Prostate gland (tissue), 2 donors: ENCODE data around the gene PAQR4. TPM values are rescaled to one million over a fixed set of nuclear protein-coding genes. Genes with fewer than 3 reads are reported as not detected.

Experiments
- DNase-seq: peaks from one replicate; pipeline ENCODE4 v3.0.0-alpha.2; 2019; ENCODE audit warnings: low spot score
- H3K27ac ChIP-seq, 2 donors: fragments of 200-600 bp; sonication (generic); 2 replicates each; pipeline ENCODE4 v1.5.1; 2017 to 2019
- H3K27me3 ChIP-seq: fragments of 200-600 bp; sonication (generic); replicated peaks from 2 replicates; pipeline ENCODE4 v1.5.1; 2019; ENCODE audit not compliant: insufficient read depth
- H3K36me3 ChIP-seq, 2 donors: fragments of 200-600 bp; sonication (generic); 1 replicate in 1 of 2; 2 replicates in 1 of 2; pipeline versions ENCODE4 v1.5.1 to v1.8.1; 2017 to 2019
- H3K4me1 ChIP-seq: fragments of 200-600 bp; sonication (generic); replicated peaks from 2 replicates; pipeline ENCODE4 v1.5.1; 2019
- H3K4me3 ChIP-seq, 2 donors: fragments of 200-600 bp; sonication (generic); 2 replicates each; pipeline ENCODE4 v1.5.1; 2017 to 2019
- H3K9me3 ChIP-seq: fragments of 200-600 bp; sonication (generic); 2 replicates; pipeline ENCODE4 v1.5.1; 2017
- POLR2A ChIP-seq: fragments of 450-650 bp; IDR thresholded peaks from one replicate; pipeline ENCODE4 v1.6.1; 2016; ENCODE audit warnings: antibody characterized with exemption, mild to moderate bottlenecking
- POLR2AphosphoS5 ChIP-seq: sonication (generic); formaldehyde crosslinking; IDR thresholded peaks from one replicate; pipeline ENCODE4 v1.6.1; 2017; ENCODE audit warnings: antibody characterized with exemption
- WGBS: methylation state at CpG from one replicate; pipeline ENCODE4 v1.1.5; 2018; 5-methylcytosine and 5-hydroxymethylcytosine counted together
- intact Hi-C: fragments of 100-400 bp; cut with DNase I; formaldehyde crosslinking; loops from one replicate; pipeline ENCODE4 v1.14.2; 2022
- total RNA-seq, 2 donors: library from RNA; depleted of rRNA; stranded (reverse); fragments of >200 nt; gene quantifications; one replicate each; pipeline ENCODE4 v1.1.0, GENCODE V29; 2016
- TF ChIP-seq, protein P1 (sequence below), 4 experiments: fragments of 200-600 bp in 2 of 4; fragments of 450-650 bp in 2 of 4; sonication (generic) in 2 of 4; IDR thresholded peaks; 1 replicate in 3 of 4; 2 replicates in 1 of 4; pipeline ENCODE4 v1.5.1; 2016 to 2019; ENCODE audit warnings: antibody characterized with exemption in 4 of 4, mild to moderate bottlenecking in 2 of 4, moderate library complexity in 2 of 4

Gene PAQR4
- total RNA-seq, 2 donors from 2014 or later: 9.1 to 25.1 TPM

DNA sequence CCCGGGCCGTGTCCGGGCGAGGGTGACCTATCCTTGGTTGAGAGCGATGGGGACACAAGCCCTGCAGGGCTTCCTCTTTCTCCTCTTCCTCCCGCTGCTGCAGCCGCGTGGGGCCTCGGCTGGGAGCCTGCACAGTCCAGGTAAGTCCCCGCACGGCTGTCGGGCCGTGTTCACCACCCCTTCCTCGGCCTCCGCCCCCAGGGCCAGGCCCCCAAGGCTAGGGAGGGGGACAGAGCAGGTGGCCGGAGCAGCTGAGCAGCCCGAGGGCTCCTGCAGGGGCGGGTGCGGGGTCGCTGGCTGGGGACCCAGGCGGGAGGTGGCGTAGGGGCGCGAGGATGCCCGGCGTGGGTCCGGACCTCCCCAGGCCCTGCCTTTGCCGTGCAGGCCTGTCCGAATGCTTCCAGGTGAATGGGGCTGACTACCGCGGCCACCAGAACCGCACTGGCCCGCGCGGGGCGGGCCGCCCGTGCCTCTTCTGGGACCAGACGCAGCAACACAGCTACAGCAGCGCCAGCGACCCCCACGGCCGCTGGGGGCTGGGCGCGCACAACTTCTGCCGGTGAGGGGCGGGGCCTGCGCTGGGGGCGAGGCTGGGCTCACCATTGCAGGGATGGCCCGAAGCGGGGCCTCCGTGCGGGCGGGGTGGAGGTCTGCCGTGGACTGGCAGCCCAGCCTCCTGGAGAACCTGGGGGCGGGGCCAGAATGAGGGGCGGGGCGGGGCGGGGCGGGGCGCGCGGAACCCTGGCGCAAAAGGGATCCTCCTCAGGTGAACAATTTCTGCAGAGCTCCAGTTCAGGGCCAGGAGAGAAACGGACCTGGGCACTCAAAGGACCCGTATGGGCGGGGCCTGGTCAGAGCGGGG lies 4.4 kb upstream of the PAQR4 start:
- WGBS: under 1% methylated on average over 53 of the region's 68 CpGs
- Histone ChIP-seq H3K27me3 (no peaks in the 10 kb centered on the region), H3K36me3 (no peaks in the 10 kb centered on the region), H3K4me1 (peaks cover 20% of the 10 kb centered on the region), H3K27ac (no peak overlapping the region), H3K9me3 (no peaks in the 10 kb centered on the region), H3K4me3 (peak overlapping the region; percentile 4 to 26)
- TF ChIP-seq, protein P1, sequence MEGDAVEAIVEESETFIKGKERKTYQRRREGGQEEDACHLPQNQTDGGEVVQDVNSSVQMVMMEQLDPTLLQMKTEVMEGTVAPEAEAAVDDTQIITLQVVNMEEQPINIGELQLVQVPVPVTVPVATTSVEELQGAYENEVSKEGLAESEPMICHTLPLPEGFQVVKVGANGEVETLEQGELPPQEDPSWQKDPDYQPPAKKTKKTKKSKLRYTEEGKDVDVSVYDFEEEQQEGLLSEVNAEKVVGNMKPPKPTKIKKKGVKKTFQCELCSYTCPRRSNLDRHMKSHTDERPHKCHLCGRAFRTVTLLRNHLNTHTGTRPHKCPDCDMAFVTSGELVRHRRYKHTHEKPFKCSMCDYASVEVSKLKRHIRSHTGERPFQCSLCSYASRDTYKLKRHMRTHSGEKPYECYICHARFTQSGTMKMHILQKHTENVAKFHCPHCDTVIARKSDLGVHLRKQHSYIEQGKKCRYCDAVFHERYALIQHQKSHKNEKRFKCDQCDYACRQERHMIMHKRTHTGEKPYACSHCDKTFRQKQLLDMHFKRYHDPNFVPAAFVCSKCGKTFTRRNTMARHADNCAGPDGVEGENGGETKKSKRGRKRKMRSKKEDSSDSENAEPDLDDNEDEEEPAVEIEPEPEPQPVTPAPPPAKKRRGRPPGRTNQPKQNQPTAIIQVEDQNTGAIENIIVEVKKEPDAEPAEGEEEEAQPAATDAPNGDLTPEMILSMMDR (IDR thresholded peaks at IDR 0.05): no peak
- no peak for DNase-seq
- intact Hi-C loops: no loop called here

DNA sequence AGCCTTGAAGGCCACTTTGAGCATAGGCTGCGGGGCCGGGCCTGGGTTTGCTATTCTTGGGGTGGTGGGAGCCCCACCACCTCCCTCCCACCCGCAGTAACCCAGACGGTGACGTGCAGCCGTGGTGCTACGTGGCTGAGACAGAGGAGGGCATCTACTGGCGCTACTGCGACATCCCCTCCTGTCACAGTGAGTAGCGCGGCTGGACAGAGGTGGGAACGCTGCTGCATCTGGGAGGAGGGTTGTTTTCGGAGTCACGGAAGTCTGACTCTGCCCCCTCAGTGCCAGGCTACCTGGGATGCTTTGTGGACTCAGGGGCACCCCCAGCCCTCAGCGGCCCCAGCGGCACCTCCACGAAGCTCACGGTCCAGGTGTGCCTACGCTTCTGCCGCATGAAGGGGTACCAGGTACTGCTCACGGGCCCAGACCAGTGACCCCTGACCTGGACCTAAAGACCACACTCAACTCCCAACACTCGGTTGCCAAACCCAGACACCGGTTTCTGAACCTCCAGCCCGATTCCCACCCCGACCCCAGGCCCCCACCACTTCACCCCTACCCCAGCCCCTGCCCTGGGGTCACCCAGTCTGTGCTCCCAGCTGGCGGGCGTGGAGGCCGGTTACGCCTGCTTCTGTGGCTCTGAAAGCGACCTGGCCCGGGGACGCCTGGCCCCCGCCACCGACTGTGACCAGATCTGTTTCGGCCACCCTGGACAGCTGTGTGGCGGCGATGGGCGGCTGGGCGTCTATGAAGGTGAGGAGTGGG lies 2.9 kb upstream of the PAQR4 start:
- no peak for DNase-seq
- H3K27ac ChIP-seq: no peak overlapping the region
- H3K4me3 ChIP-seq: no peak overlapping the region
- intact Hi-C loops: no loop called here
- H3K4me1 ChIP-seq: peaks cover 30% of the 10 kb centered on the region
- H3K36me3 ChIP-seq: no peaks in the 10 kb centered on the region
- no peaks in the 10 kb centered on the region for H3K27me3 ChIP-seq
- no peaks in the 10 kb centered on the region for H3K9me3 ChIP-seq
- TF ChIP-seq POLR2AphosphoS5 (no peak), POLR2A (no peak)
- TF ChIP-seq, protein P1 (IDR thresholded peaks at IDR 0.05): no peak
- WGBS: 68% methylated on average over 24 of the region's 39 CpGs

DNA sequence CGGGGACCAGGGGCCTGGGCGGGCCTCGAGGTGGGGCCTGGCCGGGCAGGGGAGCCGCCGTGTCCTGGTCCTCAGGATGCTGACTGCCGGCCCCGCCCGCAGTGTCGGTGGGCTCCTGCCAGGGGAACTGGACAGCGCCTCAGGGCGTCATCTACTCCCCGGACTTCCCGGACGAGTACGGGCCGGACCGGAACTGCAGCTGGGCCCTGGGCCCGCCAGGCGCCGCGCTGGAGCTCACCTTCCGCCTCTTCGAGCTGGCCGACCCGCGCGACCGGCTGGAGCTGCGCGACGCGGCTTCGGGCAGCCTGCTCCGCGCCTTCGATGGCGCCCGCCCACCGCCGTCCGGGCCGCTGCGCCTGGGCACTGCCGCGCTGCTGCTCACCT lies 2.3 kb upstream of the PAQR4 start:
- no peak overlapping the region for H3K27ac ChIP-seq
- no peaks in the 10 kb centered on the region for H3K36me3 ChIP-seq
- no peak overlapping the region for H3K4me3 ChIP-seq
- peaks cover 30% of the 10 kb centered on the region for H3K4me1 ChIP-seq
- TF ChIP-seq, protein P1 (IDR thresholded peaks at IDR 0.05): no peak
- TF ChIP-seq POLR2AphosphoS5 (no peak), POLR2A (no peak)
- WGBS: 12% methylated on average over 30 of the region's 46 CpGs
- intact Hi-C loops: no loop called here
- no peaks in the 10 kb centered on the region for H3K9me3 ChIP-seq
- DNase-seq: no peak
- H3K27me3 ChIP-seq: no peaks in the 10 kb centered on the region

DNA sequence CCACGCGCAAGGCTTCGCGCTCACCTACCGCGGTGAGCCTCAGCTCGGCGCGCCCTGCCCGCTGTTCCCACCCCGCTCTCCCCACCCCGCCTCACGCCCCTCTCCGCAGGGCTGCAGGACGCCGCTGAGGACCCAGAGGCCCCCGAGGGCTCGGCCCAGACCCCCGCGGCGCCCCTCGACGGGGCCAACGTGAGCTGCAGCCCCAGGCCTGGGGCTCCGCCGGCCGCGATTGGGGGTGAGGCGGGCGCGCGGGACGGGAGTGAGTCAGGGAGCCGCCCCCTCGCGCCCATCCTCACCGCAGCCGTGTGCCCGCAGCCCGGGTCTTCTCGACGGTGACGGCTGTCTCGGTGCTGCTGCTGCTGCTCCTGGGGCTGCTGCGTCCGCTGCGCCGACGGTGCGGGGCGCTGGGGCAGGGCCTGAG lies 1.9 kb upstream of the PAQR4 start:
- TF ChIP-seq POLR2A: no peak
- no peak for TF ChIP-seq POLR2AphosphoS5
- TF ChIP-seq, protein P1 (IDR thresholded peaks at IDR 0.05): no peak
- H3K27ac ChIP-seq: no peak overlapping the region
- WGBS: 39% methylated on average over 16 of the region's 51 CpGs
- peaks cover 30% of the 10 kb centered on the region for H3K4me1 ChIP-seq
- H3K4me3 ChIP-seq: no peak overlapping the region
- H3K27me3 ChIP-seq: no peaks in the 10 kb centered on the region
- intact Hi-C loops: no loop called here
- H3K9me3 ChIP-seq: no peaks in the 10 kb centered on the region
- no peak for DNase-seq
- no peaks in the 10 kb centered on the region for H3K36me3 ChIP-seq
